GM23338 (cell line): ENCODE data around the gene TPP2. TPM values are rescaled to one million over a fixed set of nuclear protein-coding genes. Genes with fewer than 3 reads are reported as not detected.
A peak's percentile ranks its signal among the peaks of the same experiment; 100 is the strongest.

Source experiments
- ATAC-seq: fragments of 200-7000 bp; cut with Tn5 transposase; 3 replicates; pipeline ENCODE4 v1.9.1; 2020
- DNase-seq: peaks from one replicate; pipeline ENCODE4 v3.0.0-alpha.2; 2015; ENCODE audit warnings: low spot score
- H2AFZ ChIP-seq: fragments of 200-600 bp; sonication (generic); 2 replicates; pipeline ENCODE4 v1.8.0; 2016; ENCODE audit warnings: antibody characterized with exemption, mild to moderate bottlenecking, moderate library complexity
- H3F3A ChIP-seq: fragments of 200-600 bp; sonication (generic); replicated peaks from 2 replicates; pipeline ENCODE4 v1.8.0; 2017; ENCODE audit warnings: antibody characterized with exemption, mixed run types, low read depth
- H3K27ac ChIP-seq: fragments of 200-600 bp; sonication (generic); 2 replicates; pipeline ENCODE4 v1.6.1; 2016; ENCODE audit warnings: low read depth
- H3K27me3 ChIP-seq: fragments of 200-600 bp; sonication (generic); 2 replicates; pipeline ENCODE4 v1.8.0; 2016; ENCODE audit warnings: mild to moderate bottlenecking, mixed run types, moderate library complexity; ENCODE audit not compliant: insufficient read depth
- H3K36me3 ChIP-seq: fragments of 200-600 bp; sonication (generic); 2 replicates; pipeline ENCODE4 v1.8.0; 2016; ENCODE audit warnings: mild to moderate bottlenecking; ENCODE audit not compliant: insufficient read depth
- H3K4me1 ChIP-seq: fragments of 200-600 bp; sonication (generic); 2 replicates; pipeline ENCODE4 v1.8.0; 2016; ENCODE audit warnings: mild to moderate bottlenecking, moderate library complexity; ENCODE audit not compliant: insufficient read depth
- H3K4me2 ChIP-seq: fragments of 200-600 bp; sonication (generic); 2 replicates; pipeline ENCODE4 v1.7.1; 2017; ENCODE audit warnings: mixed run types
- H3K4me3 ChIP-seq: fragments of 200-600 bp; sonication (generic); 2 replicates; pipeline ENCODE4 v1.6.1; 2016; ENCODE audit warnings: mixed run types
- H3K79me2 ChIP-seq: fragments of 200-600 bp; sonication (generic); replicated peaks from 2 replicates; pipeline ENCODE4 v1.8.0; 2017; ENCODE audit warnings: mild to moderate bottlenecking; ENCODE audit not compliant: insufficient read depth
- H3K9me2 ChIP-seq: fragments of 200-600 bp; sonication (generic); 2 replicates; pipeline ENCODE4 v1.8.0; 2017; ENCODE audit not compliant: insufficient read depth
- H4K20me1 ChIP-seq: fragments of 200-600 bp; sonication (generic); replicated peaks from 2 replicates; pipeline ENCODE4 v1.8.0; 2017; ENCODE audit warnings: mild to moderate bottlenecking; ENCODE audit not compliant: insufficient read depth
- H3K27ac Mint-ChIP-seq: 2 replicates; pipeline ENCODE4 v1.8.0; 2020; ENCODE audit warnings: inconsistent platforms, mild to moderate bottlenecking, moderate library complexity, mixed read lengths
- H3K27me3 Mint-ChIP-seq: 3 replicates; pipeline ENCODE4 v1.8.0; 2022; ENCODE audit warnings: low read depth, mild to moderate bottlenecking, moderate library complexity, mixed read lengths, inconsistent platforms; ENCODE audit not compliant: insufficient read depth, poor library complexity
- H3K36me3 Mint-ChIP-seq: 3 replicates; pipeline ENCODE4 v1.8.0; 2021; ENCODE audit warnings: low read depth, mild to moderate bottlenecking, inconsistent platforms, moderate library complexity, mixed read lengths
- H3K4me1 Mint-ChIP-seq: 3 replicates; pipeline ENCODE4 v1.8.0; 2020; ENCODE audit warnings: mild to moderate bottlenecking, inconsistent platforms, mixed read lengths
- H3K4me3 Mint-ChIP-seq: 3 replicates; pipeline ENCODE4 v1.8.0; 2021; ENCODE audit warnings: moderate library complexity, mild to moderate bottlenecking, inconsistent platforms, mixed read lengths
- H3K9me3 Mint-ChIP-seq: 3 replicates; pipeline ENCODE4 v1.8.0; 2020; ENCODE audit warnings: moderate library complexity, mild to moderate bottlenecking, inconsistent platforms, mixed read lengths
- EZH2 ChIP-seq: fragments of 200-600 bp; sonication (generic); IDR thresholded peaks from one replicate; pipeline ENCODE4 v1.8.0; 2017; ENCODE audit warnings: antibody characterized with exemption, mild to moderate bottlenecking, low read depth; ENCODE audit not compliant: unreplicated experiment
- EZH2phosphoT487 ChIP-seq: fragments of 200-600 bp; sonication (generic); IDR thresholded peaks from one replicate; pipeline ENCODE4 v1.8.1; 2018; ENCODE audit warnings: antibody characterized with exemption; ENCODE audit not compliant: unreplicated experiment
- JUNB ChIP-seq: IDR thresholded peaks from one replicate; pipeline ENCODE4 v1.6.1; 2016; ENCODE audit warnings: antibody characterized with exemption; ENCODE audit not compliant: unreplicated experiment
- ZNF114 ChIP-seq: fragments of 250-450 bp; sonication (Bioruptor Pico); IDR thresholded peaks from 2 replicates; pipeline ENCODE4 v1.5.0; 2020; ENCODE audit warnings: mild to moderate bottlenecking, moderate library complexity
- ZNF462 ChIP-seq: fragments of 250-450 bp; sonication (Bioruptor Pico); IDR thresholded peaks from 2 replicates; pipeline ENCODE4 v1.5.0; 2020; ENCODE audit warnings: mild to moderate bottlenecking, moderate library complexity
- polyA plus RNA-seq: library from polyadenylated mRNA; unstranded; fragments of >200 nt; fragmentation: Nextera tagmentation; extraction: Ambion mirVana; gene quantifications from 2 replicates; pipeline ENCODE4 v1.2.1, GENCODE V29; 2016
- total RNA-seq: library from RNA; depleted of rRNA; stranded (reverse); fragments of >200 nt; shearing (Covaris generic); gene quantifications from 2 replicates; pipeline ENCODE4 v1.2.3, GENCODE V29; 2014
- TF ChIP-seq, protein P1 (sequence below), 2 experiments: fragments of 200-600 bp in 1 of 2; sonication (generic) in 1 of 2; conservative IDR thresholded peaks; 2 replicates each; pipeline versions ENCODE4 v1.5.1 to v1.6.1; 2016 to 2017; ENCODE audit warnings: antibody characterized with exemption in 2 of 2, low read depth in 2 of 2, mild to moderate bottlenecking in 2 of 2, moderate library complexity in 1 of 2

The TPP2 gene
- total and polyA plus RNA-seq, 2 experiments from 2014 or later = 56.6 to 111 TPM

DNA sequence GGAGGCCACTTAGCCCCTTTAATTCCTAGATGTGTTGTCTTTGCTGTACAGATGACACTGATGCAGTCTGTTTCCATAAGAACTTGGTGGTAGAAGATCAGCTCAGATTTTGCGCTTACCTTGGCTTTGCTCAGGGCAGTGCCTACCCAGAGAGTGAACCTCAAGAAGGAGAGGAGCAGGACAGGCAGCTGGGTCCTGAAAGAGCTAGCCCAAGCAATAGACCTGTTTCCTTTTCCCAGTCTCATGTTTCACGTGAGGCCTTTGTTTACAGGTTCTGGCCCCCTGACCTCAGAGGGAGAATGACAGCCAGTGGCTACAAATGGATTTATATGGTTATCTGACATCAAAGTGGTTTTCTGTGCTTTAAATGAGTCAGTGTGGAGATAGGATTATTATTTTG is 58.0 kb downstream of the TPP2 start:
- Histone ChIP-seq H3K36me3 (peaks cover 19% of the 10 kb centered on the region; the same call in 1 of the 2 replicates), H3K27ac (peak overlapping the region; percentile 17; the same call in 1 of the 2 replicates), H3K4me3 (no peak overlapping the region), H3F3A (no peaks in the 10 kb centered on the region), H3K79me2 (no peaks in the 10 kb centered on the region), H3K9me2 (no peaks in the 10 kb centered on the region), H3K4me2 (no peak overlapping the region), H3K4me1 (no peaks in the 10 kb centered on the region), H2AFZ (no peak overlapping the region), H4K20me1 (no peaks in the 10 kb centered on the region), H3K27me3 (no peaks in the 10 kb centered on the region)
- Mint-ChIP-seq H3K27me3 (no peaks in the 10 kb centered on the region), H3K4me1 (no peaks in the 10 kb centered on the region), H3K4me3 (no peak overlapping the region), H3K27ac (no peak overlapping the region), H3K9me3 (no peaks in the 10 kb centered on the region), H3K36me3 (peaks cover 39% of the 10 kb centered on the region)
- ATAC-seq = peak; percentile 64; the same call in 2 of the 3 replicates
- DNase-seq = no peak
- TF ChIP-seq ZNF462 (CRISPR knock-in tag) = no peak
- no peak for TF ChIP-seq JUNB
- TF ChIP-seq ZNF114 (CRISPR knock-in tag) = no peak
- no peak for TF ChIP-seq EZH2phosphoT487

DNA sequence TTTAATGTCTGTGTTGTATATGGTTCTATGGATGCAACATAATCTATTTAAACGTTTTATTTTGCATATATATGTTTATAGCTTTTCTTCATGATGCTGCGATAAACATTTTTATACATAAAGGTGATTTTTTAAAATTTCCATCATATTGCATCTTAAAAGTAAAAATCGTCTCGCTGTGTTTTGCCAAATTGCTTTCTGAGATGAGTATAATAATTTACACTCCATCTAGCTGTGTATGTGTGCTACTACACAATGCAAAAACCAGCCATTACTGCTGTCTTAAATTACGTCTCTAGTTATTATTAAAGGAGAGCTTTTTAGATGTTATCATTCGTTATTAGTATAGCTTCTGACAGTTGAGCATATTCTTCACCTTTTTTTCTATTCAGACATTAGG is 60.8 kb downstream of the TPP2 start:
- no peak overlapping the region for H3K27ac Mint-ChIP-seq
- Histone ChIP-seq H4K20me1 (no peaks in the 10 kb centered on the region), H2AFZ (no peak overlapping the region), H3K36me3 (peaks cover 19% of the 10 kb centered on the region; the same call in 1 of the 2 replicates), H3K79me2 (no peaks in the 10 kb centered on the region), H3K27ac (no peak overlapping the region), H3K27me3 (no peaks in the 10 kb centered on the region), H3K4me1 (no peaks in the 10 kb centered on the region), H3K4me3 (no peak overlapping the region), H3F3A (no peaks in the 10 kb centered on the region), H3K9me2 (no peaks in the 10 kb centered on the region), H3K4me2 (no peak overlapping the region)
- TF ChIP-seq ZNF114 (CRISPR knock-in tag) (no peak), EZH2 (no peak)
- TF ChIP-seq, protein P1, sequence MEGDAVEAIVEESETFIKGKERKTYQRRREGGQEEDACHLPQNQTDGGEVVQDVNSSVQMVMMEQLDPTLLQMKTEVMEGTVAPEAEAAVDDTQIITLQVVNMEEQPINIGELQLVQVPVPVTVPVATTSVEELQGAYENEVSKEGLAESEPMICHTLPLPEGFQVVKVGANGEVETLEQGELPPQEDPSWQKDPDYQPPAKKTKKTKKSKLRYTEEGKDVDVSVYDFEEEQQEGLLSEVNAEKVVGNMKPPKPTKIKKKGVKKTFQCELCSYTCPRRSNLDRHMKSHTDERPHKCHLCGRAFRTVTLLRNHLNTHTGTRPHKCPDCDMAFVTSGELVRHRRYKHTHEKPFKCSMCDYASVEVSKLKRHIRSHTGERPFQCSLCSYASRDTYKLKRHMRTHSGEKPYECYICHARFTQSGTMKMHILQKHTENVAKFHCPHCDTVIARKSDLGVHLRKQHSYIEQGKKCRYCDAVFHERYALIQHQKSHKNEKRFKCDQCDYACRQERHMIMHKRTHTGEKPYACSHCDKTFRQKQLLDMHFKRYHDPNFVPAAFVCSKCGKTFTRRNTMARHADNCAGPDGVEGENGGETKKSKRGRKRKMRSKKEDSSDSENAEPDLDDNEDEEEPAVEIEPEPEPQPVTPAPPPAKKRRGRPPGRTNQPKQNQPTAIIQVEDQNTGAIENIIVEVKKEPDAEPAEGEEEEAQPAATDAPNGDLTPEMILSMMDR (conservative IDR thresholded peaks at IDR 0.05; ENCODE audit: low read depth in 2 of 2) = peak in 1 of 2 experiments; percentile 35; a peak in 2 of 4 replicates
- no peak overlapping the region for H3K4me3 Mint-ChIP-seq
- H3K4me1 Mint-ChIP-seq = no peaks in the 10 kb centered on the region
- ATAC-seq = no peak
- no peaks in the 10 kb centered on the region for H3K27me3 Mint-ChIP-seq
- H3K9me3 Mint-ChIP-seq = no peaks in the 10 kb centered on the region
- H3K36me3 Mint-ChIP-seq = peaks cover 41% of the 10 kb centered on the region
- no peak for DNase-seq
